ENCODE data around the gene AOPEP.
A peak's percentile ranks its signal among the peaks of the same experiment; 100 is the strongest.

- TF ChIP-seq POLR2A (IDR thresholded peaks at IDR 0.05), result no peak
- peak in 1 of 12 donors; percentile 11 for TF ChIP-seq CTCF (IDR thresholded peaks at IDR 0.05)
Observed at GRCh38 chr9:95078939-95079338, 352.4 kb downstream of the AOPEP start.

Measured in heart left ventricle (tissue), 13 donors.